Dendritic cell treated with granulocyte-macrophage colony-stimulating factor and Interleukin-4, amounts not matched to agents 40 ng/mL and 50 ng/mL, for 4 days (primary cell): ENCODE results near the gene CPEB2.
"Not testable (repeated sequence)": the region's sequence is repeated elsewhere in the genome, so short reads cannot be mapped to it uniquely, and the experiment has no call there.

Source experiments
- H3K27ac Mint-ChIP-seq: one replicate; pipeline ENCODE4 v1.8.0; 2022; ENCODE audit warnings: mild to moderate bottlenecking, mixed read lengths
- H3K27me3 Mint-ChIP-seq: one replicate; pipeline ENCODE4 v1.8.0; 2022; ENCODE audit warnings: mild to moderate bottlenecking, mixed read lengths
- H3K36me3 Mint-ChIP-seq: one replicate; pipeline ENCODE4 v1.8.0; 2022; ENCODE audit warnings: low read depth, mixed read lengths
- H3K4me1 Mint-ChIP-seq: one replicate; pipeline ENCODE4 v1.8.0; 2022; ENCODE audit warnings: low read depth, mixed read lengths
- H3K4me3 Mint-ChIP-seq: one replicate; pipeline ENCODE4 v1.8.0; 2022; ENCODE audit warnings: mild to moderate bottlenecking, moderate library complexity, mixed read lengths
- H3K9me3 Mint-ChIP-seq: one replicate; pipeline ENCODE4 v1.8.0; 2022; ENCODE audit warnings: mixed read lengths
- intact Hi-C: fragments of 100-400 bp; cut with micrococcal nuclease; formaldehyde crosslinking; loops from one replicate; pipeline ENCODE4 v1.15.0; 2022

The CPEB2 gene

DNA sequence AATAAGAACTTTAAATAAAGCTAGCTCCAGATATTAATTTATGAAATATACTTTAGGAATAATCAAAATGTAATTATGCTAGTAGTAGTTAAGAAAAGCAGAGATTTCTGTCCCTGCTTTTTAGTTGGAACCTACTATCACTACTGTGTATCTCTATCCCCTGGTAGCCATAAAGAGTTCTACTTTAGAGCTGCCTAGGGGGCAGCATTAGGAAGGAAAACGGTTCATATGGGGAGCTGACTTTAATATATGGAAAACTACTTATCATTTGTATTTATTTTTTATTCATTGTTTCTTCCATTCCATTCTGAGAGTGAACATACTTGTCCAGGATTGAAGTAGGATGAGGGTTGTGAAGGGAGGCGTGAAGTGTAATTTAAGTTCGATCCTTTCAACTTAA, 40.9 kb downstream of the CPEB2 start:
- Mint-ChIP-seq H3K27me3 (no peaks in the 10 kb centered on the region), H3K36me3 (peaks cover 43% of the 10 kb centered on the region), H3K27ac (no peak overlapping the region), H3K4me3 (no peak overlapping the region), H3K9me3 (no peaks in the 10 kb centered on the region), H3K4me1 (peaks cover 7% of the 10 kb centered on the region)
- intact Hi-C loops = loop anchor here (5.0 kb wide), 1 partner anchor 36 kb away; no protein-coding TSS in a partner anchor

DNA sequence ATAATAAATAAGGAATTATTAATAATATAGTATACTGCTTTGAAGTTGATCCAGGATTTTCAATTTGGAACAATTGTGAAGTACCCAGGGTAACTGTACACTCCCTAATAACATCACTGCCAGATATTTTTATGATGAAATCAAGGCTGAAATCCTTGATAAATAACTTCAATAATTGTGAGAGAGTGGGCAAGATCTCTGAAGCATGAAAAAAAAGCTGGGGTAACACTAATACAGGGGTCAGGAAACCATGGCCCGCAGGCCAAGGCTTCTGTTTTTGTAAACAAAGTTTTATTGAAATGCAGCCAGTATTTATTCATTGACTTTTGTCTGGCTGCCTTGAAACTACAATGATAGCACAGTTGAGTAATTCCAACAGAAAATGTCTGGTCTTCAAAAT, 41.6 kb downstream of the CPEB2 start:
- Mint-ChIP-seq H3K4me3 (no peak overlapping the region), H3K36me3 (peaks cover 36% of the 10 kb centered on the region), H3K27ac (no peak overlapping the region), H3K27me3 (no peaks in the 10 kb centered on the region), H3K9me3 (no peaks in the 10 kb centered on the region), H3K4me1 (peaks cover 11% of the 10 kb centered on the region)
- intact Hi-C loops = loop anchor here (5.0 kb wide), 1 partner anchor 37 kb away; no protein-coding TSS in a partner anchor

DNA sequence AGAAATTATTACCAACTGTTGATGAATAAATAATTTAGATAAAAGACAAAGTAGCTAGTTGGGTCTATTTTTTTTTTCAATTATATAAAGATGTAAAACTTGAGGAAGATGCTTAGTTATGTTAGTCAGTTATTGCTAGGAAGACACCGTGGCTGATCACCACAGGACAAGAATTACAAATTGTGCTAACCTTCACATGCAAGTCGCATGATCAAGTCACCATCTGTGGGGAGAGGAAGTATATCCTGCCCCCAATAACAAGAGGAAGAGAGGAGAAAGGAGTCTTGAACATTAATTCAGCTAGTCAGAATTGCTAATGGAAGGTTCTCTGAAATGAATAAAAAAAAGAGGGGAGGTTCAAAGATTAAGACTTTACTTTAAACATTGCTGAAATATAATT, 52.3 kb downstream of the CPEB2 start:
- intact Hi-C loops = no loop called here
- no peaks in the 10 kb centered on the region for H3K9me3 Mint-ChIP-seq

DNA sequence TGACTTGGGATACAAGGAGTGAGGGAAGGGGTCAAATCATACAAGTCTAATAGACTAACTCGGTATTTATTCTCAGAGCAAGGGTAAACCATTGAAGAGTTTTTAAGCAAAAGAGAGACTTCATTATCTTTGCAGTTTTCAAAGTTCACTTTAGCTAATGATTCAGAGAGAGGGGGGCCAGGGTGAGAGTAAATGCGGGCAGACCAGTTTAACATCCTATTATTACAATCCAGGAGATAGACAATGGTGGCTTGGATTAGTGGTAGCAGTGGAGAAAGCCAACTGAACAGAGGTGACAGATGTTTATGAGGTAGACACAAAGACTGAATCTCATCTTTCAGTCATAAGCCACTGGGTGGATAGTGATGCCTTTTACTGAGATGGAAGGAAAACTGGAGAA, 57.9 kb downstream of the CPEB2 start:
- Mint-ChIP-seq H3K4me1 (no peaks in the 10 kb centered on the region), H3K36me3 (peaks cover 31% of the 10 kb centered on the region), H3K9me3 (no peaks in the 10 kb centered on the region)

More for the DNA sequence above, 52.3 kb downstream of the CPEB2 start:
- Mint-ChIP-seq H3K27ac (no peak overlapping the region), H3K4me1 (peaks cover 5% of the 10 kb centered on the region), H3K36me3 (peaks cover 28% of the 10 kb centered on the region), H3K27me3 (no peaks in the 10 kb centered on the region), H3K4me3 (no peak overlapping the region)

GRCh38 chr4:15063341-15063740, 61.1 kb downstream of the CPEB2 start:
- no peaks in the 10 kb centered on the region for H3K9me3 Mint-ChIP-seq
- no peak overlapping the region for H3K4me3 Mint-ChIP-seq
- H3K27ac Mint-ChIP-seq = no peak overlapping the region
- H3K27me3 Mint-ChIP-seq = no peaks in the 10 kb centered on the region
- no peaks in the 10 kb centered on the region for H3K4me1 Mint-ChIP-seq
- intact Hi-C loops = loop anchor here (10.0 kb wide), 1 partner anchor 49 kb away; no protein-coding TSS in a partner anchor
- peaks cover 50% of the 10 kb centered on the region for H3K36me3 Mint-ChIP-seq

More for the DNA sequence above, 57.9 kb downstream of the CPEB2 start:
- no peak overlapping the region for H3K4me3 Mint-ChIP-seq
- no peak overlapping the region for H3K27ac Mint-ChIP-seq
- no peaks in the 10 kb centered on the region for H3K27me3 Mint-ChIP-seq
- intact Hi-C loops = loop anchor here (10.0 kb wide), 1 partner anchor 45 kb away; no protein-coding TSS in a partner anchor

DNA sequence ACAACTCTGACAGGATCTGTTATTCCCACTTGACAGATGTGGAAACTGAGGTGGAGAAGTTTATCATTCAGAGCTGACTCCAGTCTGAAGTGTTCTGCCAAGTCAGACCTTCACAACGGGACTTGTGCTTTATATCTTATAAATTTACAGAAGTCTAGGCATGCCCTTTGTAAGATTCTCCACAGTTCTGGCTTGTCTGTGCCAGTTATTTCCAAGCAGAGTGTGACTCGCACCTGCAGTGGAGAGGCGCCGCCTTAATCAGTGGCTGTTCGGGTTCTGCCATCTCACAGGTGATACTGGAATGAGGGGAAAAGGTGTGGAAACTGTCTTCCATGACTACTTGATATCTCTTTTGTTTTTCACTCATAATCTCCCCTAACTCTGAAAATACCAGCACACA, 63.2 kb downstream of the CPEB2 start:
- intact Hi-C loops = loop anchor here (10.0 kb wide), 1 partner anchor 51 kb away; no protein-coding TSS in a partner anchor
- peaks cover 63% of the 10 kb centered on the region for H3K36me3 Mint-ChIP-seq
- no peak overlapping the region for H3K4me3 Mint-ChIP-seq

DNA sequence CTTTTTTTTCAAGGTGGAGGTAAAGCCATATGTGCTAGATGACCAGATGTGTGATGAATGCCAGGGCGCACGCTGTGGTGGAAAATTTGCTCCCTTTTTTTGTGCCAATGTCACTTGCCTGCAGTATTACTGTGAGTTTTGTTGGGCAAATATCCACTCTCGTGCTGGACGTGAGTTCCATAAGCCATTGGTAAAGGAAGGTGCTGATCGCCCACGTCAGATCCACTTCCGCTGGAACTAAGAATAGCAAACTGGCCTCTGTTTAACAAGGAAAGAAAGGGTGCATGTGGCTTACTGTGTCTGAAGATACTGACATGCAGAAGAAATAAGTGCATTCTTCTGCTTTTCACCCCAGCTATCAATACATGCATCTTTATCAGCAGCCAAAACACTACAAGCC, 63.9 kb downstream of the CPEB2 start:
- H3K27me3 Mint-ChIP-seq = no peaks in the 10 kb centered on the region
- H3K4me1 Mint-ChIP-seq = no peaks in the 10 kb centered on the region
- H3K9me3 Mint-ChIP-seq = no peaks in the 10 kb centered on the region
- H3K27ac Mint-ChIP-seq = no peak overlapping the region
- intact Hi-C loops = loop anchor here (10.0 kb wide), 1 partner anchor 51 kb away; no protein-coding TSS in a partner anchor
- peaks cover 70% of the 10 kb centered on the region for H3K36me3 Mint-ChIP-seq
- H3K4me3 Mint-ChIP-seq = no peak overlapping the region

More for the DNA sequence above, 63.2 kb downstream of the CPEB2 start:
- Mint-ChIP-seq H3K27me3 (no peaks in the 10 kb centered on the region), H3K4me1 (no peaks in the 10 kb centered on the region), H3K27ac (no peak overlapping the region), H3K9me3 (no peaks in the 10 kb centered on the region)

GRCh38 chr4:15068298-15068697, 66.0 kb downstream of the CPEB2 start:
- intact Hi-C loops = loop anchor here (10.0 kb wide), 1 partner anchor 53 kb away; no protein-coding TSS in a partner anchor
- H3K36me3 Mint-ChIP-seq = peaks cover 73% of the 10 kb centered on the region

DNA sequence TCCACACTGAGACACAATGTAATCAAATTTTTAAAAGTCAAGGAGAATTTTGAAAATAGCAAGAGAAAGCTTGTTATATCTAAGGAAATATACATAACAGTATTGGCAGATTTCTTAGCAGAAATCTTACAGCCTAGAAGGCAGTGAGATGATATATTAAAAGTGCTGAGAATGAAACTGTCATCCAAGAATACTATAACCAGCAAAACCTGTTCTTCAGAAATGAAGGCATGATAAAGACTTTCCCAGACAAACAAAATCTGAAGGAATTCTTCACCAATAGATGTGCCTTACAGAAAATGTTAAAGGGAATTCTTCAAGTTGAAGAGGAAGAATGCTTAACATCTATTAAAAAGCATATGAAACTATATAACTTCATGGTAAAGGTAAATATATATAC, 73.6 kb downstream of the CPEB2 start:
- peaks cover 28% of the 10 kb centered on the region for H3K9me3 Mint-ChIP-seq
- H3K27me3 Mint-ChIP-seq = no peaks in the 10 kb centered on the region
- intact Hi-C loops = no loop called here
- H3K4me3 Mint-ChIP-seq = no peak overlapping the region
- H3K4me1 Mint-ChIP-seq = peaks cover 33% of the 10 kb centered on the region
- H3K36me3 Mint-ChIP-seq = peaks cover 27% of the 10 kb centered on the region
- no peak overlapping the region for H3K27ac Mint-ChIP-seq

More at GRCh38 chr4:15068298-15068697, 66.0 kb downstream of the CPEB2 start:
- Mint-ChIP-seq H3K27ac (no peak overlapping the region), H3K9me3 (peaks cover 11% of the 10 kb centered on the region), H3K4me3 (no peak overlapping the region), H3K4me1 (no peaks in the 10 kb centered on the region), H3K27me3 (no peaks in the 10 kb centered on the region)

DNA sequence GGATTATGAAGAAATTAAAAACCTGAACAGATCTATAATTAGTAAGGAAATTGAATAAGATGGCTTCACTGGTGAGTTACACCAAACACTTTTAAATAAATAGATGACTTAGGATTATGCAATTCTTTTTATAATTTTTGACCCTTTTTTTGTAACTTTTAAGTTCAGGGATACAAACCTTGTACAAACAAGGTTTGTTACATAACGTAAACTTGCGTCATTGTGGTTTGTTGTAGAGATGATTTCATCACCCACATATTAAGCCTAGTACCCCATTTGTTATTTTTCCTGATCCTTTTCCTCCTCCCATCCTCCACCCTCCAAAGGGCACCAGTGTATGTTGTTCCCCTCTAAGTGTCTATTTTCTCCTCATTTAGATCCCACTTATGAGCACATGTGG, 75.7 kb downstream of the CPEB2 start:
- no peak overlapping the region for H3K27ac Mint-ChIP-seq
- peaks cover 20% of the 10 kb centered on the region for H3K9me3 Mint-ChIP-seq
- H3K27me3 Mint-ChIP-seq = peaks cover 1% of the 10 kb centered on the region
- H3K36me3 Mint-ChIP-seq = peaks cover 11% of the 10 kb centered on the region
- peaks cover 33% of the 10 kb centered on the region for H3K4me1 Mint-ChIP-seq
- intact Hi-C loops = no loop called here
- no peak overlapping the region for H3K4me3 Mint-ChIP-seq

DNA sequence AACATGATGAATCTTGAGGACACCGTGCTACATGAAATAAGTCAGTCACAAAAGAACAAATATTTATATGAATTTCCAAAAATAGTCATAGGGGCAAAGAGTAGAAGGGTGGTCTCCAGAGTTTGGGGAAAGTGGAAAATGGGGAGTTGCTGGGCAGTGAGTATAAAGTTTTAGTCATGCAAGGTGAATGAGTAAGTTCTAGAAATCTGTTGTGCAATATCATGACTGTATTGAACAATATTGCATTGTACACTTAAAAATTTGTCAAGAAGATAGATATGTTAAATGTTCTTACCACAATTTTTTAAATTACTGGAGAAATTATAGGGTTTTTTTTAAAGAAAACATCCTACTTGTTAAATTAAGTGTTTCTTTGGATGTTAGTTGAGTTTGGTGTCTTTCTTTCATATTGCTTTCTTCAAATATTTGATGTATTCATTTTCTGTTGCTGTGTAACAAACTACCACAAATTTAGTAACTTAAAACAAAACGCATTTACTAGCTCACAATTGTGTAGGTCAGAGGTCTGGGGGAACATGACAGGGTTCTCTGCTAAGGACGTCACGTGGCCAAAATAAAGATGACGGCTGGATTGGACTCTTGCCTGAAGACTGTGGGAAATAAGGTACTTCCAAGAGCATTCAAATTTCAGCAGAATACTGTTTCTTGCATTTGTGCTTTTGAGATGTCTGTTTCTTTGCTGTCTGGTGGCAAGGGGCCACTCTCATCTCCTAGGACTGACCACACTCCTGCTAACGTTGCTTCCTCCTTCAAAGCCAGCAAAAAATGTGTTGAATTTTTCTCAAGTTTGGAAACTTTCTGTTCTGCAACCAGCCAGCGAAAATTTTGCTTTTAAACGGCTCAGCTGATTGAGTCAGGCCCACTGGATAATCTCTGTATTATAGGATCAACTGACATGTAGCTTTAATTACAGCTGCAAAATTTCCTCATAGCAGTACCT, 76.7 kb downstream of the CPEB2 start:
- H3K9me3 Mint-ChIP-seq = peaks cover 16% of the 10 kb centered on the region
- peaks cover 11% of the 10 kb centered on the region for H3K36me3 Mint-ChIP-seq
- H3K27ac Mint-ChIP-seq = no peak overlapping the region
- H3K4me3 Mint-ChIP-seq = no peak overlapping the region
- peaks cover 1% of the 10 kb centered on the region for H3K27me3 Mint-ChIP-seq
- intact Hi-C loops = no loop called here
- peaks cover 33% of the 10 kb centered on the region for H3K4me1 Mint-ChIP-seq

DNA sequence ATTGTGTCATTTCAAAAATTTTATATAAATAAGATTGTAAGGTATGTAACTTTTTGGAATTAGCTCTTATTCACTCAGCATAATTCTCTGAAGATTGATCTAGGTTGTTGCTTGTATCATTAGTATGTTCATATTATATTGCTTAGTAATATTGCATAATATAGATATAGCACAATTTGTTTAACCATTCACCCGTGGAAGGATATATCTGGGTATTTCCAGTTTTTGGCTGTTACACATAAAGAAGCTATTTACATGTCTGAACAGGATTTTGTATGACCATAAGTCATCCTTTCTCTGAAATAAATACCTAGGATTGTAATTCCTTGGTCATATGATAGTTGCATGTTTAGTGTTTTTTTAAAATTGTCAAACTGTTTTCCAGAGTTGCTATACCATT, 82.5 kb downstream of the CPEB2 start:
- Mint-ChIP-seq H3K27ac (no peak overlapping the region), H3K4me3 (no peak overlapping the region)
- intact Hi-C loops = no loop called here

GRCh38 chr4:15085762-15086161, 83.5 kb downstream of the CPEB2 start:
- H3K36me3 Mint-ChIP-seq, H3K27me3 Mint-ChIP-seq, intact Hi-C loops, H3K27ac Mint-ChIP-seq, H3K4me1 Mint-ChIP-seq, H3K9me3 Mint-ChIP-seq, H3K4me3 Mint-ChIP-seq: not testable (repeated sequence)

More for the DNA sequence above, 82.5 kb downstream of the CPEB2 start:
- H3K36me3 Mint-ChIP-seq = no peaks in the 10 kb centered on the region
- no peaks in the 10 kb centered on the region for H3K9me3 Mint-ChIP-seq
- H3K4me1 Mint-ChIP-seq = peaks cover 4% of the 10 kb centered on the region
- peaks cover 4% of the 10 kb centered on the region for H3K27me3 Mint-ChIP-seq

- H3K4me3 Mint-ChIP-seq, H3K9me3 Mint-ChIP-seq, H3K4me1 Mint-ChIP-seq, H3K27ac Mint-ChIP-seq, H3K36me3 Mint-ChIP-seq, intact Hi-C loops, H3K27me3 Mint-ChIP-seq: not testable (repeated sequence)
Measured at GRCh38 chr4:15086259-15086658, 84.0 kb downstream of the CPEB2 start.
